Right lobe of liver (tissue), 4 donors: ENCODE results near the gene UBAP1L.
"Not testable (repeated sequence)": the region's sequence is repeated elsewhere in the genome, so short reads cannot be mapped to it uniquely, and the experiment has no call there.

ENCODE experiments used
- CTCF ChIP-seq, 4 donors: fragments of 200-600 bp in 3 of 4; fragments of 450-650 bp in 1 of 4; IDR thresholded peaks; one replicate each; pipeline versions ENCODE4 v1.5.1 to v1.8.0; 2016 to 2022; ENCODE audit warnings: antibody characterized with exemption in 4 of 4, mild to moderate bottlenecking in 2 of 4
- POLR2A ChIP-seq: fragments of 450-650 bp; IDR thresholded peaks from one replicate; pipeline ENCODE4 v1.6.1; 2017; ENCODE audit warnings: antibody characterized with exemption, mild to moderate bottlenecking
- donor health status: DM: no; HTN: no; CAD: no.
- donor health status: DM: no; HTN: no; CAD: no.
- donor health status: DM: no; HTN: yes; CAD: no.

- TF ChIP-seq POLR2A; CTCF (IDR thresholded peaks at IDR 0.05): not testable (repeated sequence)
These were observed 70.8 kb downstream of the UBAP1L start for GRCh38 chr15:65044218-65044617.
